ENCODE data around the gene SLC19A1.

The SLC19A1 gene

DNA sequence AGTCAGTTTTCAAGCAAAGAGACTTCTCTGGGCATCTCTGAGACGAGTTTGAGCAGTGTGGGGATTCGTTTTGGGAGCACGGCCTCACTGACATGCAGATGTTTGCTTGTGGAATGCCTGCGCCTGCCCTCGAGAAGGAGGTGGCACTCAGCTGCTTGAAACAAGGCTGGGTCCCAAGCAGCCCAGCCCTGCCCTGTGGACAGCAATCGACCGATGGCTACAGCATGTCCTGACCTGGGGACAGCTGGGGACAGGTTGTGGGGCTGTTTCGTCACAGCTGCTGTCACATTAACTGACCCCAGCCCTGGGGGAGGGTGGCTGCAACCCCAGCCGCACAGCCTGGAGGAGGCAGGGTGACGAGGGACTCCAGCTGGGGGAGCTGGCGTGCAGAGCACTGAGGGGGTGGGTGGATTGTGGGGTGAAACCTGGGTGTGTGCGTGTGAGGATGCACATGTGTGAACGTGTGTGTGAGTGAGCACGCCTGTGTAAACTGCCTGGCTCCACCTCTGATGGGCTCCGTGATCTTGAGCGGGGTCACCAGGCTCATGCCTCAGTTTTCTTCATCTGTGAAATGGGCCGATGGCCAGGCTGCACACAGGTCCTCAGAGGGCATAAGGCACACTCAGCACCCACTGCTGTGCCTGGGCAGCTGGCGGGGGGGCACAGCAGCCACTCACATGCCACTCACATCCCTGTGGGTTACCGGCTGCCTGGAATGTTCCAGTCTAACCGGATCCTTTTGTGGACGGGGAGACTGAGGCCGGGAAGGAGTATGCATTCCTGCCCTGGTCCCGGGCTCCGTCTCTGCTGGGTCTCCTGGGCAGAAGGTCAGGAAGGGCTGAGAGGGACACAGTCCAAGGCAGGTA lies 87.9 kb downstream of the SLC19A1 start:
- DNase-seq (ENCODE audit: extremely low read depth, insufficient read length) = no peak
- Histone ChIP-seq H3K27me3 (replicated peaks; ENCODE audit: control insufficient read depth, insufficient read depth, low read length) (no peaks in the 10 kb centered on the region; the same call in 1 of the 2 replicates), H3K4me3 (replicated peaks; ENCODE audit: low read depth, low read length) (no peak overlapping the region), H3K36me3 (ENCODE audit: control insufficient read depth, insufficient read depth, low read length) (no peaks in the 10 kb centered on the region)
- TF ChIP-seq, protein P1, sequence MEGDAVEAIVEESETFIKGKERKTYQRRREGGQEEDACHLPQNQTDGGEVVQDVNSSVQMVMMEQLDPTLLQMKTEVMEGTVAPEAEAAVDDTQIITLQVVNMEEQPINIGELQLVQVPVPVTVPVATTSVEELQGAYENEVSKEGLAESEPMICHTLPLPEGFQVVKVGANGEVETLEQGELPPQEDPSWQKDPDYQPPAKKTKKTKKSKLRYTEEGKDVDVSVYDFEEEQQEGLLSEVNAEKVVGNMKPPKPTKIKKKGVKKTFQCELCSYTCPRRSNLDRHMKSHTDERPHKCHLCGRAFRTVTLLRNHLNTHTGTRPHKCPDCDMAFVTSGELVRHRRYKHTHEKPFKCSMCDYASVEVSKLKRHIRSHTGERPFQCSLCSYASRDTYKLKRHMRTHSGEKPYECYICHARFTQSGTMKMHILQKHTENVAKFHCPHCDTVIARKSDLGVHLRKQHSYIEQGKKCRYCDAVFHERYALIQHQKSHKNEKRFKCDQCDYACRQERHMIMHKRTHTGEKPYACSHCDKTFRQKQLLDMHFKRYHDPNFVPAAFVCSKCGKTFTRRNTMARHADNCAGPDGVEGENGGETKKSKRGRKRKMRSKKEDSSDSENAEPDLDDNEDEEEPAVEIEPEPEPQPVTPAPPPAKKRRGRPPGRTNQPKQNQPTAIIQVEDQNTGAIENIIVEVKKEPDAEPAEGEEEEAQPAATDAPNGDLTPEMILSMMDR (IDR thresholded peaks at IDR 0.05; ENCODE audit: insufficient read depth, low read length, poor library complexity, severe bottlenecking) = peak; percentile 11

DNA sequence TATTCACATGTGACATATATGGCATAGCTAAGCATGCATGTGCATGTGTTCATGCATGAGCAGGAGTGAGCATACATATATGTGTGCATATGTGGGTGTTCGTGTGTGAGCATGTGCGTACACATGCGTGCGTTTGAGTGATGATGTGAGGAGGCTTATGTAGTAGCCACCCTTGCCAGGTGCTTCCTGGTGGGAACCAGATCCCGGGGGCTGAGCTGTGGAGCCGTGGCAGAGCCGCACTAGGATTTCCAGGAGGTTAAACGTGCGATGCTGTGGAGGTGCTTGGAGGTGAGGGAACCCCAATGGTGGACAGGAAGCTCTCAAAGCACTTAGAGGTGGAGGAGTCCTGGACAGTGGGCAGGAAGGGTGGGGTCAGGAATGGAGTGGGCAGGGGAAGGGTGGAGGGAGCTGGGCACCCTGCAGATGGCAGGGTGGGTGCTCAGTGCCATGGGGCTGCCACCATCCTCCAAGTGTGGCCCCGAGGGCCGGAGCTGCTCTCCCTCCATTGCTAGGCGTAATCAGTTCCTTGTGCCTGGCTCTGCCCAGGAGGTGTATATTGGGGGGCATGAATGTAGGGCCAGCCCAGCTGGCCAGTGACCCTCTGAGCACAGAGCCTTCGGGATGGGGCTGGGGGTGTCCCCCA lies 88.8 kb downstream of the SLC19A1 start:
- no peak overlapping the region for H3K4me3 ChIP-seq (replicated peaks; ENCODE audit: low read depth, low read length)
- no peak for DNase-seq (ENCODE audit: extremely low read depth, insufficient read length)
- H3K36me3 ChIP-seq (ENCODE audit: control insufficient read depth, insufficient read depth, low read length) = no peaks in the 10 kb centered on the region
- H3K27me3 ChIP-seq (replicated peaks; ENCODE audit: control insufficient read depth, insufficient read depth, low read length) = no peaks in the 10 kb centered on the region; the same call in 1 of the 2 replicates
- TF ChIP-seq, protein P1 (IDR thresholded peaks at IDR 0.05; ENCODE audit: insufficient read depth, low read length, poor library complexity, severe bottlenecking) = no peak

DNA sequence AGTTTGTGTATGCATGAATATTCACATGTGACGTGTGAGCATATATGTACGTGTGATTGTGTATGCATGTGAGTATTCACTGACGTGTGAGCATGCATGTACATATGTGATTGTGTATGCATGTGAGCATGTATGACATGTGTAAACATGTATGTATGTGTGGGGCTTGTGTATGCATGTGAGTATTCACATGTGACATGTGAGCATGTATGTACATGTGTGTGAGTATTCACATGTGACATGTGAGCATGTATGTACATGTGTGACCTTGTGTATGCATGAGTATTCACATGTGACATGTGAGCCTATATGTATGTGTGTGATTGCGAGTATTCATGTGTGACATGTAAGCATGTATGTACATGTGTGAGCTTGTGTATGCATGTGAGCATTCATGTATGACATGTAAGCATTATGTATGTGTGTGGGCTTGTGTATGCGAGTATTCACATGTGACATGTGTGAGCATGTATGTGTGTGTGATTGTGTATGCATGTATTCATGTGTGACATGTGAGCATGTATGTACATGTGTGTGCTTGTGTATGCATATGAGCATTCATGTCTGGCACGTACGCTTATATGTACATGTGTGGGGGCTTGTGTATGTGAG lies 89.4 kb downstream of the SLC19A1 start:
- no peak overlapping the region for H3K4me3 ChIP-seq (replicated peaks; ENCODE audit: low read depth, low read length)
- no peaks in the 10 kb centered on the region for H3K36me3 ChIP-seq (ENCODE audit: control insufficient read depth, insufficient read depth, low read length)
- DNase-seq (ENCODE audit: extremely low read depth, insufficient read length) = no peak
- H3K27me3 ChIP-seq (replicated peaks; ENCODE audit: control insufficient read depth, insufficient read depth, low read length) = no peaks in the 10 kb centered on the region; the same call in 1 of the 2 replicates
- TF ChIP-seq, protein P1 (IDR thresholded peaks at IDR 0.05; ENCODE audit: insufficient read depth, low read length, poor library complexity, severe bottlenecking) = no peak

GRCh38 chr21:45451771-45452182 lies 90.5 kb downstream of the SLC19A1 start:
- TF ChIP-seq, protein P1 (IDR thresholded peaks at IDR 0.05; ENCODE audit: insufficient read depth, low read length, poor library complexity, severe bottlenecking) = no peak
- no peak for DNase-seq (ENCODE audit: extremely low read depth, insufficient read length)
- Histone ChIP-seq H3K36me3 (ENCODE audit: control insufficient read depth, insufficient read depth, low read length) (no peaks in the 10 kb centered on the region), H3K27me3 (replicated peaks; ENCODE audit: control insufficient read depth, insufficient read depth, low read length) (no peaks in the 10 kb centered on the region; the same call in 1 of the 2 replicates), H3K4me3 (replicated peaks; ENCODE audit: low read depth, low read length) (no peak overlapping the region)

DNA sequence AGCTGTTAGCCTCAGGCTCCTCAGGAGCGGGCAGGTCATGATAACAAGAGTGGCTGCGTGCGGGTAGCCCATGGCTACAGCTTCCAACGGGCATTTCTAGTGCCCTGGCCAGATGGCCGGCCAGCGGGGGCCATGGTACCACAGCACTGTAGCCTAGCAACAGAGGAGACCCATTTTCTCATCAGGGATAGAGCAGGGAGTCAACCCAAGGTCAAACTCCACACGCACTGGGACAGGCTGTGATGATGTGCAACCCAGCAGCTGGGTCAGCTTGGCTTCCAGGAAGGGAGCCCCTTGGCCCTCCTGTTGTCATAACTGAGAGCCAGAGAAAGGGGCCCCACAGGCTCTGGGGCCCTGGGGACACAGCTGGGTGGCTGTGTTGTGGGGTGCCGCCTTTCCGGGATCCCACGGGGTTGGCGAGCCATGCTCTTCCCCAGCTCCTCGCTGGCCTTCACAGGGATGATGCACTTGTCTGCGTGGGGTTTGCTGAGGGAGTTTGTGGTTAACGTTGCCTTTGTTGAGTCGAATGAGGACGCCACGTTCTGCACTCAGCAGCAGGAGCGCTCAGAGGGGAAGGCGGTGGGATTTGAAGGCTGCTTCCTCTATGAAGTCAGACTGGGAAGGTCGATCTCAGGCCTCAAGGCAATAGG lies 91.0 kb downstream of the SLC19A1 start:
- no peak for DNase-seq (ENCODE audit: extremely low read depth, insufficient read length)

More for the DNA sequence above, 91.0 kb downstream of the SLC19A1 start:
- TF ChIP-seq, protein P1 (IDR thresholded peaks at IDR 0.05; ENCODE audit: insufficient read depth, low read length, poor library complexity, severe bottlenecking) = no peak
- Histone ChIP-seq H3K4me3 (replicated peaks; ENCODE audit: low read depth, low read length) (no peak overlapping the region), H3K27me3 (replicated peaks; ENCODE audit: control insufficient read depth, insufficient read depth, low read length) (no peaks in the 10 kb centered on the region; the same call in 1 of the 2 replicates), H3K36me3 (ENCODE audit: control insufficient read depth, insufficient read depth, low read length) (no peaks in the 10 kb centered on the region)
